Femur (tissue), 1 donor: ENCODE measurements around the gene EVC.

ENCODE experiments used
- DNase-seq: peaks from one replicate; pipeline ENCODE4 v3.0.0-alpha.2; 2017

The EVC gene

GRCh38 chr4:5732158-5732557 is 21.2 kb downstream of the EVC start:
- DNase-seq: no peak

DNA sequence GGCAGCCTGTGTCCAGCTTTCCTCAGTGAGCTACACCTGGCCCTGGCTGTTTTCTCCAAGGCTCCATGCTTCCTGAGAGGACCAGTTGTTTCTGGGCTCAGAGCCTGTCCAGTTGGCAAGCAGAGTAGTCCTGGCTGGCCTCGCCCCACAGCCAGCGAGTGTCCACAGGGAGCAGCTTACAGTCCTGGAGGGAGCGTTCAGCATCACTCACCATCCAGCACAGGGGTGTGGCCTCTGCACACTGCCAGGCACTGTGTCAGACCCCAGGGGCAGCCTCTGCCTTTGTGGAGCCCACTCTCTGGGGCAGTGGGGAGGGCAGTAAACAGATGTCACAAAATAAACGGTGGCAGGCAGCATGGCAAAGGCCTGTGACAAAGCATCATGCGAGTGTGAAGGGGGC is 23.9 kb downstream of the EVC start:
- no peak for DNase-seq

DNA sequence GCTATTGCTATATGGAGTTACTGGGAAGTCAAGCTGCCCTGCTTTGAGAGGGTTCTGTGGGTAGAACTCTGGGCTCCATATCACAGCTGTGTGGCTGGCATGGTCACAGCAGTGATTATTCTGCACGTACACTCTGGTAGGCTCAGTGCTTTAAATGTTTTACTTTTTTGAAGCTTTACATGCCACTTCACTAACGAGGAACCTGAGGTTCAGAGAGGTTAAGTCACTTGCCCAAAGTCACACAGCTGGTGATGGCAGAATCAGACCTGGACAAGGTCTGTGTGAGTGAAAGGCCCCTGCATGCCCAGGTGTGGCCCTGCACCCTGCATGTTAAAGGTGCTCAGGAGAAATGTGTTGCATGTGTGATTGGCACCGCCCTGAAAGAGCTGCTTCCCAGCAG is 24.5 kb downstream of the EVC start:
- DNase-seq: no peak

DNA sequence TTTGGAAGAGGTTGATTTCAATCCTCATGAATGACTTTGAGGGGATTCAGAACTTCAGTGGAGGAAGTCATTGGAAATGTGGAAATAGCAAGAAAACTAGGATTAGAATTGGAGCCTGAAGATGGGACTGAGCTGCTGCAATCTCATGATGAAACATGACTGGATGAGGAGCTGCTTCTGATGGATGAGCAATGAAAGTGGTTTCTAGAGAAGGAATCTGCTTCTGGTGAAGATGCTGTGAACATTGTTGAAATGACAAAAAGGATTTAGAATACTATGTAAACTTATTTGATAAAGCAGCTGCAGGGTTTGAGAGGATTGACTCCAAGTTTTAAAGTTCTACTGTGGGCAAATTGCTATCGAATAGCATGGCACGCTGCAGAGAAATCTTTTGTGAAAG is 27.1 kb downstream of the EVC start:
- DNase-seq: no peak

DNA sequence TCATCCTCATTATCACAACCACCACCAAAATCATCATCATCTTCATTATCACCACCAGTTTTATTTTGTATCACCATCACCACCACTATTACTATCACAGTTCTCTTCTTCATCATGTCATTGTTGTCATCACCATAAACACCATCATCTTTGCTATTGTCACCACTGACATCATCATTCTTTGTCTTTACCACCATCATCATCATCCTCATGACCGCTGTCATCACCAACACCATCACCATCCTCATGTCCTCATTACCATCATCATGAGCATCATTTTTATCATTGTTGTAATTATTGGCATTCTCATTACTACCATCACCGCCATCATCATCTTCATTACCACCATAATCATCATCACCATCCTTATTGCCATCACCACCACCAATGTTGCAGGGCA is 31.4 kb downstream of the EVC start:
- DNase-seq: no peak

DNA sequence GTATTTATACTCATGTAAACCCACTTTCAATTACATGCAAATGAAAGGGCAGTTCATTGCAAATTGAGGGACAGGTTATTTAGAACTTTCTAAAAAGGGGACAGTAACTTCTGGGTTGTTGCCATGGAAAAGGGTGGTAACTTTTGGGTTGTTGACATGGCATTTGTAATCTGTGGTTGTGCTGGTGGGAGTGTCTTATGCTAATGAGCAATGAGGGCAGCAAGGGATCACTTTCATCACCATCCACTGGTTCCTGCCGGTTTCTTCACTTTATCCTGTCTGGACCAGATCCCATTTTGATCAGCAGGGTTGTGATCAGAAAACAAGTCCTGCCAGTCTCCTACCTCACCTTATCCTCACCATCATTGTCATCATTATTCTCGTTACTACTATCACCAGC is 32.0 kb downstream of the EVC start:
- DNase-seq: no peak

- no peak for DNase-seq
Observed at GRCh38 chr4:5746250-5746649, 35.2 kb downstream of the EVC start.

GRCh38 chr4:5746829-5747737 is 36.1 kb downstream of the EVC start:
- no peak for DNase-seq

DNA sequence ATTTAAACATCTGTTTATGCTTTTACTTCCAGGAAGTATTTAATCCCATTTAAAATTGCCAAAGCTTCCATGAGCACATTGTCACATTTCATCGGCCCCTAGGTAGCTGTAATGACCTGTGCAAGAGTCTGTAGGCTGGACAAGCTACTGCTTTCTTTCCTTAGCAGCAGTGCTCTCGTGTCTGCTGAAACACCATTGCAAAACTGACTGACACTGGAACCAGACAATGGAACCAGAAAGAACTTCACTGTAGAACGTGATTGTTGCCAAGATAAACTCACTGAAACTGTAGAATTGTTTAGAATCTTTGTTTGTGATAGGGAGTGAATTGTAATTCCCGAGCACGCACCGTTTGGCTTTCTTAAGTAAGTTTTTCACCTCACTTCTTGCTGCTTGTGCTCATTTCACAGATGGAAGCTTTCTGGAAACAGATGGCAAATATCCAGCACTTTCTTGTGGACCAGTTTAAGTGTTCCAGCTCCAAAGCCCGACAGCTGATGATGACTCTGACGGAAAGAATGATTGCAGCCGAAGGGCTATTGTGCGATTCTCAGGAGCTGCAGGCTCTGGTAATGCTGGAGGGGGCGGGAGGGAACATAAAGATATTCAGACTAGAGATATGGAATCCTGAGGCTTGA is 36.9 kb downstream of the EVC start:
- DNase-seq: peak; percentile 65

- no peak for DNase-seq
Observed at GRCh38 chr4:5749568-5749967, 38.6 kb downstream of the EVC start.

- no peak for DNase-seq
Observed at GRCh38 chr4:5750052-5750945, 39.3 kb downstream of the EVC start.

GRCh38 chr4:5750946-5751665 is 40.1 kb downstream of the EVC start:
- DNase-seq: no peak

- no peak for DNase-seq
Observed at GRCh38 chr4:5751666-5752375, 40.8 kb downstream of the EVC start.

- DNase-seq: no peak
Observed at GRCh38 chr4:5752376-5753184, 41.6 kb downstream of the EVC start.

DNA sequence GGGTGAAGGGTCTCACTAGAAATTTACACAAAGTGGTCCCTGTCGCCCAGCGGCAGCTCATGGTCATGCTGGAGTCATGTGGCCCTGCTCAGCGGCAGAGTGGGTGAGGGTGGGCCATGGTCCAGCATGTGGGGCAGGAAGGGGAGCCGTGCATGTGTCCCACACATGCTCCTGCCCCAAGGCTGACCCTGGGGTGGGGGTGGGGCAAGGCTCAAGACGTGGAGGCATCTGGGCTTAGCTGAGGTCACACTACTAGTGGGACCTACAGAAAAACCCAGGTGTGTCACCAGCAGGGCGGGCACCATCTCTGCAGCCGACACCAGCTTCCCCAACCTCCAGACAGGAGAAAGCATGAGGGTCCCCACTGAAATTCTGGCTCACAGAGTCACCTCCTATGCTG is 42.4 kb downstream of the EVC start:
- DNase-seq: no peak

DNA sequence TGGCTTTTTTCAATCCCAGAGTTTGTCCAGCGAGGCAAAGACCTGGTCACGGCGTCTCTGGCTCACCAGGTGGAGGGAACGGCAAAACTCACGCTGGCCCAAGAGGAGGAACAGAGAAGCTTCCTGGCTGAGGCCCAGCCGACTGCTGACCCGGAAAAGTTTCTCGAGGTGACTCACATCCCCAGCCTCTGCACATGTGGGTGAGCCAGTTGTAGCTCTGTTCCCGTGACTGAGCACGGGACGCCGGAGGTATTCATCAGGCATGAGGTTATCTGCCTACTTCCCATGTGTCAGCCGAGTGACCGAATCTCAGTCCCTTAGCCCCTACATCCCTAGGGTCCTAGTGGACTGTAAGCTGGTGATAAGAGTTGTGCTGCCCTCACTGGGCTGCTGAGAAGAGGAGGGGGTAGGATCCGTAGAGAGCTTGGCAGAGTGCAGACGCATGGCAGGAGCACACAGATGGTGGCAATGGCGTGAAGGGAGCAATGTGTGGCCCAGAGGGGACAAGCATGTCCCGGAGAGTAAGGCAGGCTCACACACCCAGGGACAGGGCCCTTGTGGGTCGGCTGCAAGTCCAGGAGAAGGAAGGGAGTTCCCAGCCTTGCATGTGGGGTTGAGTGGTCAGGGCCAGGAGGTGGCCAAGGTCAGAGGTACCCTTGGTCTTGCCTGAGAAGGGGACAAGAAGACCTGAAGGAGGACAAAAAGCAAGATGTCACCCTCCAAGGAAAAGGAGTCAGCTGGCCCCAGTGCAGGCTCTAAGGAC is 42.9 kb downstream of the EVC start:
- no peak for DNase-seq

GRCh38 chr4:5754529-5754881 is 43.5 kb downstream of the EVC start:
- DNase-seq: no peak

DNA sequence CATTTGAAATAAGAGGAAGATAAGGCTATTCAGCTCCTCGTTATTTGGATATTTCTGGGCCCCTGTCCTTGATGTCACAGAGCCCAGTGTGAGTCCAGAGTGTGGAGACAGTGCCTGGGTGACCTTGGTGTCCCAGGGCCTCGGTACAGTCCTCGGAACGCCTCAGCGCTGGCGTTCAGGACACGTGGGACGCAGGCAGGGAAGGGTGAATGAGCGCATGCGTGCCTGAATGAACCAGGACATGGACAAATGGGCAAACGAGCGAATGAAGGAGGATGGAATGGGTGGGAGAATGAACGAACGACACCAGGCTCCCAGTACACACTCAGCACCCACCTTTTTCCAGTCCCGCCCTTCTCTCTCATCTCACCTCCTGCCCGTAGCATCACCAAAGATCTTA is 44.2 kb downstream of the EVC start:
- no peak for DNase-seq

GRCh38 chr4:5755679-5756078 is 44.7 kb downstream of the EVC start:
- DNase-seq: no peak

DNA sequence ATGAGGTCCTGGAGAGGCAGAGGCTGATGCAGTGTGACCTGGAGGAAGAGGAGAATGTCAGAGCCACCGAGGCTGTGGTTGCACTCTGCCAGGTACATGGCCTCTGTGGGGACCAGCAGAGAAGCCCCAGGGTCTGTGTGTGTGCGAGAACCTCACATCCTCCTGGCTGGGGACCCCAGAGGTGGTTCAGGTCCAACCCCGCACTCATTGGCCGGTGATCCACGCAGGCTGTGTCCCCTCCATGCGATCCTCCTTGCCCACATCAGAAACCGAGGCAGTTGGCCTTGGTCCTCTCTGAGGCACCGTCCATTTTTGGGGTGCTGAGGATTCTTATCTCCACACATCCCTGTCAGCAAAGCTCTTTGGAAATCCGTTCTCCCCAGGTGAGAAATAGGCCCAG is 45.3 kb downstream of the EVC start:
- DNase-seq: no peak

GRCh38 chr4:5757091-5757490 is 46.1 kb downstream of the EVC start:
- DNase-seq: no peak
